ENCODE results near the gene MEIS2.

The MEIS2 gene

GRCh38 chr15:36867436-36867835 is 232.9 kb downstream of the MEIS2 start:
- DNase-seq, result no peak

GRCh38 chr15:36866896-36867295 is 233.5 kb downstream of the MEIS2 start:
- DNase-seq, result no peak

- DNase-seq, result no peak
These were observed 236.8 kb downstream of the MEIS2 start for GRCh38 chr15:36863570-36863969.

DNA sequence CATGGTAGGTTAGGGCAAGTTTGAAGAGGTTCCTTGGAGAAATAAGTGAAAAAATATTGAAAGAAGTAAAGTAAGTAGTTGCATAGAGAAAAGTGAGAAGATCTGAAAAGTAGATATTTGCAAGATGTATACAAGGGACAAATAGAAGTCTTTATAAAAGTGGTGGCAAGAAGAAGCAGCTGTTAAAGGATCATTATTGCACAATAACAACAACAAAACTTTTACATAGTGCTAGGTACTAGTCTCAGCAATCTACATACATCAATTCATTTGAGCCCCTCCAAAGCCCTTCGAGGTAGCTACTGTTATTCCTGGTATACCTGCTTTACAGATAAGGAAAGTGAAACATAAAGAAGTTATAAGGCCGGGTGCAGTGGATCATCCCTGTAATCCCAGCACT is 239.6 kb downstream of the MEIS2 start:
- DNase-seq, result no peak

GRCh38 chr15:36858423-36858822 is 241.9 kb downstream of the MEIS2 start:
- no peak for DNase-seq

- DNase-seq, result no peak
These were observed 243.9 kb downstream of the MEIS2 start for GRCh38 chr15:36856339-36856973.

DNA sequence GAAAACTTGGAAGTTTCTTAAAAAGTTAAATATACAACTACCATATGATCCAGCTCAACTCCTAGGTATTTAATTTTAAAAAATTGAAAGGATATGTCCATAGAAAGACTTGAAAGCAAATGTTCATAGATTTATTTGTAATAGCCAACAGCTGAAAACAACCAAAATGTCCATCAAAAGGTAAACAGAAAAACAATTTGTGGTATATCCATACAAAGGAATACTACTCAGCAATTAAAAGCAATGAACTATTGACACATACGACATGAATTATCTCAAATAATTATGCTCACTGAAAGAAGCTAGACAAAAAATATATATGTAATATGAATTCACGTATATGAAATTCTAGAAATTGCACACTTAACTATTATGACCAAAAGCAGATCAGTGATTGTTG is 249.5 kb downstream of the MEIS2 start:
- DNase-seq, result no peak

DNA sequence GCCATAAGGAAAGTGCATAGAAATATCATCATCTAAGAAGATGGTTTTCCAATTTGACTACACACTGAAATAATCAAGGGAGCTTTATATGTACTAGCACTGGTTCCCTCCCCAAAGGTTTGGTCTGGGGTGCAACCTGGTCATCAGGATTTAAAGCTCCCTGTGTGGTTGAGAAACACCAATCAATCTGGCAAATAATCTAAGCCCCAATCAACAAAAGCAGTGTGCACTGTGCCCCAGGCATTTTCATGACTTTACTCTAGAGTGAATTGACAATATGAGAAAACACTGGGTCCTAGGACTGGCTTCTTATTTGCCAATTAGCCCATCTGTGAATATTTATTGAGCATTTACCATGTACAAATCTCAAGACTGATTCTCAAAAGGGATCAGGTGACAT is 255.1 kb downstream of the MEIS2 start:
- DNase-seq, result no peak

GRCh38 chr15:36844534-36844998 is 255.8 kb downstream of the MEIS2 start:
- DNase-seq, result no peak

DNA sequence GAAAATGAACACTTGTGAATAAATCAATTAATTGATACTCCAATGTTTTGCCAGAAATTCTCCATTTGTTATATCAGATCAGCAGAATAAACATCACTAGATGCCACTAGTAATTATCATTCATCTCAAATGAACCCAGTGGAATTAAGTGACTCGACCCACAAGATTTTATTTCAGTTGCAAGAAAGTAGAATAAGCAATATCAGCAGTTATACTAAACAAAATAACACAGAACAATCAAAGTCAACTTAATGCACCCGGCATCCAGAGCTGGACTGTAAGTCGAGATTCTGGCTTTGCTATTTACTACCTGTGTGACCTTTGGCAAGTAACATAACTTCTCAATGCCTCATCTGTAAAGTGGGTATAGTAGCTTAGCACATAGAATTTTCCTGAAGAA is 256.5 kb downstream of the MEIS2 start:
- DNase-seq, result no peak

GRCh38 chr15:36841193-36841592 is 259.2 kb downstream of the MEIS2 start:
- no peak for DNase-seq

All from stimulated activated CD4-positive, alpha-beta T cell treated with anti-CD3 and anti-CD28 coated beads, Interleukin-4, amount 100 ng/mL, for 24 hours (primary cell).